Loucy (cell line): ENCODE data around the gene APOL2.
"Not testable (repeated sequence)": the region's sequence is repeated elsewhere in the genome, so short reads cannot be mapped to it uniquely, and the experiment has no call there.

Source experiments
- EZH2phosphoT487 ChIP-seq: fragments of 200-600 bp; IDR thresholded peaks from 2 replicates; pipeline ENCODE4 v1.6.1; 2018; ENCODE audit warnings: antibody characterized with exemption, mild to moderate bottlenecking, moderate library complexity, borderline replicate concordance
- TF ChIP-seq, protein P1 (sequence below): fragments of 200-600 bp; sonication (generic); conservative IDR thresholded peaks from 2 replicates; pipeline ENCODE4 v1.5.1; 2014; ENCODE audit warnings: mild to moderate bottlenecking, antibody characterized with exemption, low read length

DNA sequence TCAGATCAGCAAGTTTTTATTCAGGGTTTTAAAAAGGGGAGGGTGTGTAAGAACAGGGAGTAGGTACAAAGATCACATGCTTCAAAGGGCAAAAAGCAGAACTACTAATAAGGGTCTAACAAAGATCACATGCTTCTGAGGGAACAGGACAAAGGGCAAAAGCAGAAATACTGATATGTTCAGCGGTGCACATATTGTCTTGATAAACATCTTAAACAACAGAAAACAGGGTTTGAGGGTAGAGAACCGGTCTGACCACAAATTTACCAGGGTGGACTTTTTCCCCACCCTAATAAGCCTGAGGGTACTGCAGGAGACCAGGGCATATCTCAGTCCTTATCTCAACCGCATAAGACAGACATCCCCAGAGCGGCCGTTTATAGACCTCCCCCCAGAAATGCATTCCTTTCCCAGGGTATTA is 29.8 kb downstream of the APOL2 start:
- TF ChIP-seq, protein P1, sequence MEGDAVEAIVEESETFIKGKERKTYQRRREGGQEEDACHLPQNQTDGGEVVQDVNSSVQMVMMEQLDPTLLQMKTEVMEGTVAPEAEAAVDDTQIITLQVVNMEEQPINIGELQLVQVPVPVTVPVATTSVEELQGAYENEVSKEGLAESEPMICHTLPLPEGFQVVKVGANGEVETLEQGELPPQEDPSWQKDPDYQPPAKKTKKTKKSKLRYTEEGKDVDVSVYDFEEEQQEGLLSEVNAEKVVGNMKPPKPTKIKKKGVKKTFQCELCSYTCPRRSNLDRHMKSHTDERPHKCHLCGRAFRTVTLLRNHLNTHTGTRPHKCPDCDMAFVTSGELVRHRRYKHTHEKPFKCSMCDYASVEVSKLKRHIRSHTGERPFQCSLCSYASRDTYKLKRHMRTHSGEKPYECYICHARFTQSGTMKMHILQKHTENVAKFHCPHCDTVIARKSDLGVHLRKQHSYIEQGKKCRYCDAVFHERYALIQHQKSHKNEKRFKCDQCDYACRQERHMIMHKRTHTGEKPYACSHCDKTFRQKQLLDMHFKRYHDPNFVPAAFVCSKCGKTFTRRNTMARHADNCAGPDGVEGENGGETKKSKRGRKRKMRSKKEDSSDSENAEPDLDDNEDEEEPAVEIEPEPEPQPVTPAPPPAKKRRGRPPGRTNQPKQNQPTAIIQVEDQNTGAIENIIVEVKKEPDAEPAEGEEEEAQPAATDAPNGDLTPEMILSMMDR: not testable (repeated sequence)
- TF ChIP-seq EZH2phosphoT487: not testable (repeated sequence)
